NCI-H460 (cell line): ENCODE data around the gene CNTNAP1. TPM values are rescaled to one million over a fixed set of nuclear protein-coding genes. Genes with fewer than 3 reads are reported as not detected.

Source experiments
- DNase-seq: peaks from one replicate; pipeline ENCODE4 v3.0.0-alpha.2; 2016; ENCODE audit warnings: low read depth; ENCODE audit errors: extremely low read depth
- total RNA-seq: library from RNA; depleted of rRNA; stranded (reverse); fragments of >200 nt; shearing (Covaris generic); gene quantifications from 2 replicates; pipeline ENCODE4 v1.2.3, GENCODE V29; 2014

Gene CNTNAP1
- total RNA-seq, 1 experiment from 2014 or later = 6.7 TPM

DNA sequence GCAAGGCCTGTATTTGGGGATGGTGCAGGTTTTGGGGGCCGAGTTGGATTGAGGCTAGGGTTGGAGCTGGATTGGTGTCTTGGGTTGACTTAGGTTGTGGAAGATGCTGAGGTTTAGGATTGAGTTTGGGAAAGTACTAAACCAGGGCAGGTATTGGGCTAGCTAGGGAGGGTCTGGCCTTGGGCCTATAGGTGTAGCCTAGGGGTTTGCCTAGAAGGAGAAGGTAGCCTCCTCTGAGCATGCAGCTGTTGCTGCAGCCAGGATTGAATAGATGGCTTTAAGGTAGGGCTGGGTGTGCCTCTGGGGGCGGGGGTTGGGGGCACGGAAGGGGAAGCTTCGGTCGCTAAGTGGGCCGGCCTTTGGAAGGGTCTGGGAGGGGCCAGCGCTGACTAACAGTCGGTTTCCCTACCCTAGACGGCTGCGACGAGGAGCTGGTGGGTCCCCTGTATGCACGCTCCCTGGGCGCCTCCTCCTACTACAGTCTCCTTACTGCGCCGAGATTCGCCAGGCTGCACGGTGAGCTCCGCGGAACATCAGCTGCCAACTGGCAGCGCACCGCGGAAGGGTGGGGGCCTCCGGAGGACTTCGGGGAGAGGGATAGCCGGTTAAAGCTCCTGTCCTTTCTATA is 1.2 kb downstream of the CNTNAP1 start:
- DNase-seq = no peak

DNA sequence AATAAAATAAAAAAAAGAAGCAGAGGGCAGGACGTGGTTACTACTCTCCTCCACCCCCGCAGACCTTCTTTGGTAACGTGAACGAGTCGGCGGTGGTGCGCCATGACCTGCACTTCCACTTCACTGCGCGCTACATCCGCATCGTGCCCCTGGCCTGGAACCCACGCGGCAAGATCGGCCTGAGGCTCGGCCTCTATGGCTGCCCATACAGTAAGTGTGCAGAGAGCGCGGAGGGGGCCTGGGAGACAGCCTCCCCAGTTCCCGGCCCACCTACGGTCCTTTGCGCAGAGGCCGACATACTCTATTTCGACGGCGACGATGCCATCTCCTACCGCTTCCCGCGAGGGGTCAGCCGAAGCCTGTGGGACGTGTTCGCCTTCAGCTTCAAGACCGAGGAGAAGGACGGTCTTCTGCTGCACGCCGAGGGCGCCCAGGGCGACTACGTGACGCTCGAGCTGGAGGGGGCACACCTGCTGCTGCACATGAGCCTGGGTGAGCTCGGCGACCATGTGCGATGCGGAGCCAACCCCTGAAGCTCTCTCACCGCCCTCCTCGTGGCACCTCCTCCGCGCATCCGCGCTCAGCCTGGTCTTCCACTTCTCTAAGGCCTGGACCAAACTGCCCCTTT is 2.7 kb downstream of the CNTNAP1 start:
- DNase-seq = no peak

DNA sequence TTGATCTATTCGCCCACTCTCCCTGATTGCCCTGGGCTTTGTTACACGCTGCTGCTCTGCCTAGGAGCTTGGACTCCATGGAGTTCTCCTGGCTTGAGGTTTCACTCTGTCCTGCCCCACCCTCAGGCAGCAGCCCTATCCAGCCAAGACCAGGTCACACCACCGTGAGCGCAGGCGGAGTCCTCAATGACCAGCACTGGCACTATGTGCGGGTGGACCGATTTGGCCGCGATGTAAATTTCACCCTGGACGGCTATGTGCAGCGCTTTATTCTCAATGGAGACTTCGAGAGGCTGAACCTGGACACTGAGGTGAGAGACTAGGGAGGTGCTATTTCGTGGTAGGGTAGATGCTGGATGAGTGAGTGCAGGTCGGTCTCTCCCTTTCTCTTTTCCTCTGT is 3.5 kb downstream of the CNTNAP1 start:
- no peak for DNase-seq

DNA sequence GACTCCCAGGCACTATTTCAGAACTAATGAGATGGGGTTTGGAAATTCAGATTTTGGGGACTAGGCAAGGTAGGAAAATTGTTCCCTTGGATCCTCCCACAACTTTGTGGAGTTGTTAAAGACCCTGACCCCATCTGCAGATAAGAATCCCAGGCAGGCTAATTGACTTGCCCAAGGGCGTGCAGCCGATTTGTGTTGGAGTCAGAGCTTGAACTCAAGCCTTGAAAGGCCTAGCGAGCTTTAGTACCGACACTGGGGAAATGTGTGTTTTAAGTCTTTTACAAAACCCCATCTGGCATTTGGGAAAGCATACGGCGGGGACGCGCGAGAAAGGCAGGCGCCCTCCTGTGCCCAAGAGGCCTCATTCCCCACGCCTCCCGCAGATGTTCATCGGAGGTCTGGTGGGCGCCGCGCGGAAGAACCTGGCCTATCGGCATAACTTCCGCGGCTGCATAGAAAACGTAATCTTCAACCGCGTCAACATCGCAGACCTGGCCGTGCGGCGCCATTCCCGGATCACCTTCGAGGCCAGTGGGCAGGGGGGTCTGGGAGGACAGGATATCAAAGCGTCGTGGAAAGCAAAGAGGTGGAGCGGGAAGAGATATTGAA is 4.3 kb downstream of the CNTNAP1 start:
- no peak for DNase-seq

DNA sequence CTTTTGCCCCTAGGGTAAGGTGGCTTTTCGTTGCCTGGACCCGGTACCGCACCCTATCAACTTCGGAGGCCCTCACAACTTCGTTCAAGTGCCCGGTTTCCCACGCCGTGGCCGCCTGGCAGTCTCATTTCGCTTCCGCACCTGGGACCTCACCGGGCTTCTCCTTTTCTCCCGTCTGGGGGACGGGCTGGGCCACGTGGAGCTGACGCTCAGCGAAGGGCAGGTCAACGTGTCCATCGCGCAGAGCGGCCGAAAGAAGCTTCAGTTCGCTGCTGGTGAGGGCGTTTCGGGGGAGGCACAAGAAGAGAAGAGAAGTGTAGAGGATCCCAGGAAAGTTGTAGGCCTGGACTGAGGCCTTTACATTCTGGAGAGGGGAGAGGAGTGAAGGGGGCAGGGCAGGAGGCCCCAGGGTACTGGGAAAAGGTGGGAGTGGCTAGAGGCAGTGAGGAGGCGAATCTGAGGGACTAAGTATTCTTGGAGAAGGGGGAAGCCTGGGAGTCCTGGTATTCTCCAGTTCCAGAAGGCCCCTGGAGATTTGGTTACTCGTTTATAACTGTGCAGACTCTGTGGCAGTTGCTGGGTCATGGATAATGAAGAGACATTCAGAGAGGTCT is 5.5 kb downstream of the CNTNAP1 start:
- DNase-seq = no peak

DNA sequence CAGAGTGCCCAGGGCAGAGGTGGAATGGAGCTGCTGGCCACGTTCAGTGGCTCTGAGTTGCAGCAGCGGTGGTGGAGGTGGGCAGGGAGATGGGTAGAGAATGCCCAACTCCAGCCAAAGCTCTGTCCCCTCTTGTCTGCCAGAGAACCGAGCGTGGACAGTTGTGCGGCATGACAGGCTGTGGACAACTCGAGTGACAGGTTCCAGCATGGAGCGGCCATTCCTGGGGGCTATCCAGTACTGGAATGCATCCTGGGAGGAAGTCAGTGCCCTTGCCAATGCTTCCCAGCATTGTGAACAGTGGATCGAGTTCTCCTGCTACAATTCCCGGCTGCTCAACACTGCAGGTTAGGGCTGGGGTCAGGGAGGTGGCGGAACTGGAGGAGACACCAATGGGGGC is 8.3 kb downstream of the CNTNAP1 start:
- no peak for DNase-seq

DNA sequence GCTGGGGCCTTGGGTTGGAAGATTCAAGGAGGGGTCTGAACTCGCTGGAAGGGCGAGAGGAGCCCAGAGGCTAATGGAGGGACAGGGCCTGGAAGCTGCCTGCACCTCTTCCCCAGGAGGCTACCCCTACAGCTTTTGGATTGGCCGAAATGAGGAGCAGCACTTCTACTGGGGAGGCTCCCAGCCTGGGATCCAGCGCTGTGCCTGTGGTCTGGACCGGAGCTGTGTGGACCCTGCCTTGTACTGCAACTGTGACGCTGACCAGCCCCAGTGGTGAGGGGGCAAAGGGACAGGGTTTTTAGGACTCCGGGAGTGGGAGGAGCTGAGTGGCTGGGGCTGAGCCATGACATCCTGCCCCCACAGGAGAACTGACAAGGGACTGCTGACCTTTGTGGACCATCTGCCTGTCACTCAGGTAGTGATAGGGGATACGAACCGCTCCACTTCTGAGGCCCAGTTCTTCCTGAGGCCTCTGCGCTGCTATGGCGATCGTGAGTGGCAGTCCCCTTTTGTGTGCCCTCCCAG is 8.8 kb downstream of the CNTNAP1 start:
- DNase-seq = no peak

DNA sequence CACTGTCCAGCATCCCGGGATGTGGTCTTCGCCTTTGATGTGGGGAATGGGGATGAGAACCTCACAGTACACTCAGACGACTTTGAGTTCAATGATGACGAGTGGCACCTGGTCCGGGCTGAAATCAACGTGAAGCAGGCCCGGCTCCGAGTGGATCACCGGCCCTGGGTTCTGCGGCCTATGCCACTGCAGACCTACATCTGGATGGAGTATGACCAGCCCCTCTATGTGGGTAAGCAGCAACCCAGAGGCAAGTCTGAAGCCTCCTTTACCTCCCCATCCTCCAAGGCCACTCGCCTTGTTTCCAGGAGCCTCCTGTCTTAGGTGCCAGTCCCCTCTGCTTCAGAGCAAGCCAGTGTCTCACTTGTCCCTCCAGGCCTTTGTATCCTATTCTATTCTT is 10.2 kb downstream of the CNTNAP1 start:
- DNase-seq = no peak

DNA sequence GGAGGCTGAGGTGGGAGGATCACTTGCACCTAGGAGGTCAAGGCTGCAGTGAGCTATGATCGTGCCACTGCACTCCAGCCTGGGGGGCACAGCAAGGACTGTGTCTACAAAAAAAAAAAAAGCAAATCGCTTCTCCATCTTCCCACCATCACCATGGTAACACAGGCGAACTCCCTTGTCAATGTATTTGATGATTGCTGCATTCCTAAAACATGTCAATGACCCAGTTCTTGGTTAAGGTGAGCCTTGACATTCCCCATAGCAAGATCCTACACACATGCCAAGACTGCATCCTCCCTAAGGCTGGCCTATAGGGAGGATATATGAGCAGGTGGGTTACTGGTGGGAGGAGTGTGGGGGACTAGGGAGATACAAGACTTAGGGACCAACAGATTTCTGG is 12.2 kb downstream of the CNTNAP1 start:
- DNase-seq = no peak

DNA sequence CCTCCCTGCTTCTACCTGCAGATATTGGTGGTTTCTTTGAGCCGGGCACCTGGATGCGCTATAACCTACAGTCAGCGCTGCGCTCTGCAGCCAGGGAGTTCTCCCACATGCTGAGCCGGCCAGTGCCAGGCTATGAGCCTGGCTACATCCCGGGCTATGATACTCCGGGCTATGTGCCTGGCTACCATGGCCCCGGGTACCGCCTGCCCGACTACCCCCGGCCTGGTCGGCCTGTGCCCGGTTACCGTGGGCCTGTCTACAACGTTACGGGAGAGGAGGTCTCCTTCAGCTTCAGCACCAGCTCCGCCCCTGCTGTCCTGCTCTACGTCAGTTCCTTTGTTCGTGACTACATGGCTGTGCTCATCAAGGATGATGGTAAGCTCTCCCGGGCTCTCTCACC is 13.2 kb downstream of the CNTNAP1 start:
- DNase-seq = no peak

DNA sequence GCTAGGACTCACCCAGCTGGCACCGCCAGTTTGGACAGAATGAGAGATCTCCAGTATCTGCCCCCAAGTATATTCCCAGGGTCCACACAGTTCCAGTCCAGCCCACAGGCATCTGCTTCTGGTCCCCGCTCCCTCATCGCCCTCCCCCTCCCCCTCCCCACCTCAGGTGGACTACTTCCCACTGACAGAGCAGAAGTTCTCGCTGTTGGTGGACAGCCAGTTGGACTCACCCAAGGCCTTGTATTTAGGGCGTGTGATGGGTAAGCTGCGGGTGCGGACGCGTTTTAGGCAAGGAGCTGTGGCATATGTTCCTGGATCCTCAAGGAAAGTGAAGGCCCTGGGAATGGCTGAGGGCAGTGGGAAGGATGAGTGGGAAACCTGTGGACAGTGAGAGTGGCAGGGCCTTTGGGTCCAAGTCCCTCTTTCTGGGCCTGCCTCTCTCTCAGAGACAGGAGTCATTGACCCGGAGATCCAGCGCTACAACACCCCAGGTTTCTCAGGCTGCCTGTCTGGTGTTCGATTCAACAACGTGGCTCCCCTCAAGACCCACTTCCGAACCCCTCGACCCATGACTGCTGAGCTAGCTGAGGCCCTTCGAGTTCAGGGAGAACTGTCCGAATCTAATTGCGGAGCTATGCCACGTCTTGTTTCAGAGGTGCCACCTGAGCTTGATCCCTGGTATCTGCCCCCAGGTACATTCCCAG is 14.9 kb downstream of the CNTNAP1 start:
- no peak for DNase-seq

DNA sequence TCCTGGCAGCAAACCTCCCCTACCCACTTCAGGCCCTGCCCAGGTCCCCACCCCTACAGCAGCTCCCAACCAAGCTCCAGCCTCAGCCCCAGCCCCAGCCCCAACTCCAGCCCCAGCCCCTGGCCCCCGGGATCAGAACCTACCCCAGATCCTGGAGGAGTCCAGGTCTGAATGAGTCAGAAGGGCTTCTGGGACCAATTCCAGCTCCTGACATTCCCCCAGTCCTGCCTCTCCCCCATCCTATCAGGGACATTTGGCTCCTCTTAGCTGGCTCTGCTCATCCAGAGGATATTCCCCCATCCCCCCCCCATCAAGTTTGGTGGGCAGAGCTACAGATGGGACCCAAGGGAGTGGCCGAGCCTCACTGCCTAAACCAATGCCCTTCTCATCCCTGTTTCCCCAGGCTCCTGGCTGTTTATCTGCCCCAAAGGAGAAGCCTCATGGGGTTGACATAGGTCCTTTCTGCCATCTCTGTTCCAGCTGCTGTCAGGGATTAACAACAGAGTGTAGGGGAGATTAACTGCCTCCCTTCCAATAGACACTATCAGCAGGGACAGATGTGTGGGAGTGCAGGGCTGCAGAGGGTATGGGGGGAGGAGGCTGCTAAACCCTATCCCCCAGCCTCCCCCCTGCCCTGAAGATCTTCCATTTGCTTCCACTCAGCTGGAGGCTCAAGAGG is 16.5 kb downstream of the CNTNAP1 start:
- DNase-seq = no peak

DNA sequence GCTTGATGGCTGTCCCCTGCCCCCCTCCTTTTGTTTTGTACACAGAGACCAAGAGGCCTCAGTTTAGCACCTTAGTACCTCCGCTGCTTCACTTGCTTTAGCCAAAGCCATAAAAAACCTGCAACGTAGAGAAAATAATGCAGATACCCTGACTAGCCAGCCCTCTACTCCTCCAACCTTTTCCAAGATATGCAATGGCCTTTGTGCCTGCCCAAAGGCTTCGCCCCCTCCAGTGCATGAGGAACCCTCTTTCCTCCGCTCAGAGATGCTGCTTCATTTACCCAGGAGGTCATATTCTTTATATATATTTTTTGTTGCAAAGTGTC is 17.0 kb downstream of the CNTNAP1 start:
- no peak for DNase-seq

DNA sequence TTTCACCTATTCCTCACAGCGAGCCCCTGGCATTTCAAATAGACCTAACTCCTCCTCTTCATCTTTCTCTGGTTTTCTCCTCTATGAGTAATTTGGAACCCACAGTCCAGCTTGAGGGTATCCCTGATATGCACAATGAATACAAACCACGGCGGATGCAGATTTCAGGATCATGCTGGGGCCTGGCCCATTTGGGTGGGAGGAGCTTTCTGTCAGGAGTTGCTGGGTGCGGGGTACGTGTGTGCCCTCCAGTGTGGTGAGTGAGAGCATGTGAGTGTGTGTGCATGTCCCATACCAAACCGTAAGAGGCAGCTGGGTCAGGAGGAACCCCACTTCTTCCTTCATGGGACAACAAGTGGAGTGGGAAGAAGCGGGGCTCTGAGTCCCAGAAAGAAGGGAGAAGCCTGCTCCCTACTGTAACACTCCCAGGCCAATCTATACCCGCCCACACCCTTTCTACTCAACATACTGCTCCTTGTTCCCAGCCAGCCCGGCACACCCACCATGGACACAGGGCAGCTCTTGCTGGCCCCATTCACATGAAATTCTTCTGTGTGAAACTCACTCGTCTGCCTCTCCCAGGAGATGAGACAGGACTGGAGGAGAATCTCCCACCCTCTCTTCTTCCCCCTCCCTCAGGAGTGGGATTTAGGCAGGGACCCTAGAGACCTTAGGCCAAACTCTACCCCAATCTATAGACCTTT is 18.4 kb downstream of the CNTNAP1 start:
- DNase-seq = no peak

DNA sequence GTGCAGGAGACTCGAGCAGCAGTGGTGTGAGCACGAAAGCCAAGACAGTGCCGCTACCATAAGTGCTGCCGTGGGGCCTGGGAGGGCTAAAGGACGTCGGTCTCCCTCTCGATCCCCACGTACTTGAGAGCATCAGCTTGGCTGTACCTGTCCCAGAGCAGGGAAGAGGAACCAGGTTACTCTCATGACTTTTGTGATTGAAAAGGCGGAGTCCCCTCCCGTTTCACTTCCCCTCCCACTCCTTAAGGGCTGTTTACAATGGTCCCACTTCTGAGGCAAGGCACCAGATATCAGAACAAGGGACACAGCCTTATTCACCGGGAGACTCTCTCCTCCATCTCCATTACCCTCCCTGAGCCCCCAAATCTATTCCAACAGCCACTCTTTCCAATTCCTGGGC is 20.1 kb downstream of the CNTNAP1 start:
- no peak for DNase-seq

DNA sequence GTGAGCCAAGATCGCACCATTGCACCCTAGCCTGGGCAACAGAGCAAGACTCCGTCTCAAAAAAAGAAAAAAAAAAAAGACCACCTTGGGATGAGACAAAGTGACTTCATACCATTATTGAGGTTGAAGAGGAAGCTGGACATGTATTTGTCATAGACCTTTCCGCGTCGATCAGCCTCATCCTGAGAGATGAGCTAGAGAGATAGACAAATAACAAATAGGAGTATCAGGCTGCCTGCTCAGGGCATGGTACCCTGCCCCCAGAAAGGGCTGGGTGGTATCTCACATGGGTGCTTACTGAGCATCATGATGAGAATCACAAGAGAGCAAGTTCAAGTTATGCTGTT is 22.1 kb downstream of the CNTNAP1 start:
- no peak for DNase-seq

DNA sequence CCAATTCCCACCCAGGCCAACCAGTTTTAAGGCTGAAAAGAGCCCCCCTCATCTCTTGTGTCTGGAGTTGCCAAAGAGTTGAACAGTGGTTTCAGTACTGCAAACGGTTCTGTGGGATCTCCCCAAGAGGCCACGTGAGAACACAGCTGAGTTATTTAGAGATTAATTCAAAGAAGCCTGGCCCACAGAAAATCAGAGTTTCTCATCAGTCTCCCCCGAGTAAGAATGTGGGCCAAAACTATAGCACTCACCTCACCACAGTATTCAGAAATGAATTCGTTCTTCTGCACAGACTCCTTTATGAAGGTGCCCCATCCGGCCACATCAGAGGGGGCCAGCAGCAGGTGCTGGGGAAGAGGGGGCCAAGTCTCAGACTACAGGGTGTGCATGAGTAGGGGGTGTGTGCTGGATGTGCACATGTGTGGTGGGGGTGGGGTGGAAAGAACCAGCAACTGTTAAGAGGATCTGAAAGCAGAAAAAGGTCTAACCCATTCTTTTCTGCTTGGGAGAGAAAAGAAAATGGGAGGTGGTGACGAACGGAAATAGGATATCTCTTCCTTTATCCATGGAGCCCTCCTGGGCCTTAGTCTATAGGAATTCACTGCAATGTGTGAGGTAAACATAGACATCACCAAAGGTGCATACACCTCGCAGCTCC is 22.6 kb downstream of the CNTNAP1 start:
- no peak for DNase-seq

DNA sequence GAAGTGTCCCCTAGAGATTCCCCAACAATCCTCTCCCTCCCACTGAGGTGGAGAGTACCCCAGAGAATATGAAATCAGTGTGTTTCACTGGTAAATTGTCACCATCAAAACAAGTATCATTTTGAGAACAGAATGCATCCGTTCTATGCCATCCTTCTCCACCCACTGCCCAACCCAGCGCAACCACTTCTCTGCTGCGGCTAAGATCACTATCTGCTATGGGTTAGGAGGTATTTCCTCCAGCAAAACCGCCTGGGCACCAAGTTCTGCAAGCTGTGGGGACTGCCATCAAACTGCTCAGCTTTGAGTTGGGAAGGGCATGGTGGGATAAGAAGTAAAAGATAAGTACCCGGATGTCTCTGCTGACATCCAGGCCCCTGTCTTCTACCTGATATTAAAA is 24.4 kb downstream of the CNTNAP1 start:
- no peak for DNase-seq

DNA sequence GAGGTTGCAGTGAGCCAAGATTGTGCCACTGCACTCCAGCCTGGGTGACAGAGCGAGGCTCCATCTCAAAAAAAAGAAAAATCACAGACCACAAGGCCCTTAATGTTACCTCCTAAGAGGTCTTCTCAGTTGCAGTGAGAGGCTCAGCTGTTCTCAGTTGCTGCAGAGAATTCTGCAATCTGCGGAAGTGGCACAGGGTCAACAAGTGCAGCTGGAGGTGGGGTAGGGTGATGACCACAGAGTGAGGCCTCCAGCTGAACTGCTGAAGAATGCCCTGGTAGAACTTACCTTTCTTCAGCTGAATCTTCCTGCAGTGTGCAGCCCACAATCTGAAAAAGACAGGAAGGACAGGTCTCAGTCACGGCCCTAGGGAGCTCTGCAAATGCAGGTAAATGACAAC is 26.3 kb downstream of the CNTNAP1 start:
- no peak for DNase-seq

DNA sequence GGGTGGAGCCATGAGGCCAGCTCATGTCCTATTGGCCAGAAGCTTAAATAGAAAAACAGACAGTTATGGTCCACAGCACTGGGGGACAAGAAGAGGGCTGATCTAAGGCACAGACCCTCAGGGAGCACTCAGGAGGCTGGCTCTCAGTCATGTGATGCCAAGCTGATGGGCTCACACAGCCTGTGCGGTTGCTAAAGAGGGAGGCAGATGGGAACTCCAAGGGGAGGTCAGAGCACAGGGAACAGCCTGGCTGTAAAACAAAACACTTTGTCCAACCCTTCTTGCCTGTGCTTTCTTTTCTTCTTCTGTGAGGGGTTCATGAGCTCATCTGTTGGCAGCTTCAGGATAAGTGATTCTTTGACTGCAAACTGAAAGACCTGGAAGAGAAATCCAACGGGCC is 27.2 kb downstream of the CNTNAP1 start:
- DNase-seq = no peak
